ENCODE results near the gene AEN.
A peak's percentile ranks its signal among the peaks of the same experiment; 100 is the strongest.

The AEN gene

GRCh38 chr15:88590759-88591158 lies 30.4 kb upstream of the AEN start:
- H3K36me3 ChIP-seq (ENCODE audit: insufficient read depth, insufficient read length, low read length), result no peaks in the 10 kb centered on the region
- H3K9ac ChIP-seq (ENCODE audit: insufficient read length, low read depth), result no peak overlapping the region
- TF ChIP-seq ZNF274 (IDR thresholded peaks at IDR 0.05; ENCODE audit: low read depth, low read length) (no peak), SUZ12 (IDR thresholded peaks at IDR 0.05; ENCODE audit: extremely low read depth, insufficient read depth, insufficient read length) (no peak), YY1 (IDR thresholded peaks at IDR 0.05; ENCODE audit: insufficient read depth, insufficient read length) (no peak)
- no peak overlapping the region for H3K4me3 ChIP-seq (ENCODE audit: insufficient read length, low read depth)
- DNase-seq (ENCODE audit: low read depth, low spot score), result no peak
- H3K27me3 ChIP-seq (ENCODE audit: insufficient read depth, insufficient read length), result no peaks in the 10 kb centered on the region
- no peaks in the 10 kb centered on the region for H3K9me3 ChIP-seq (ENCODE audit: insufficient read depth, low read length)
- no peaks in the 10 kb centered on the region for H3K4me1 ChIP-seq (ENCODE audit: insufficient read depth, insufficient read length)

DNA sequence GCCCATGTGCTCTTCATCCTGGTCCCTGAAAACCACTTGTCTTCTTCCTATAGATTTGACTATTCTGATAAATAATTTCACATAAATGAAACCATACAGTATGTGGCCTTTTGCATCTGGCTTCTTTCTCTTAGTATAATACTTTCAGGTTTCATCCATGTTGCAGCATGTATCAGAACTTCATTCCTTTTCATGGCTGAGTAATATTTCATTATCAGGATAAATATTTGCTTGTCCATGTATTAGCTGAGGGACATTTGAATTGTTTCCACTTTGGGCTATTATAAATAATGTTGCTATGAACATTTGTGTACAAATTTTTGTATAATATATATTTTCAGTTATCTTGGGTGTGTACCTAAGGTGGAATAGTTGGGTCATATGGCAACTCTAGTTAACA lies 29.8 kb upstream of the AEN start:
- Histone ChIP-seq H3K36me3 (ENCODE audit: insufficient read depth, insufficient read length, low read length) (no peaks in the 10 kb centered on the region), H3K9ac (ENCODE audit: insufficient read length, low read depth) (no peak overlapping the region)

GRCh38 chr15:88603885-88604284 lies 17.3 kb upstream of the AEN start:
- Histone ChIP-seq H3K4me3 (ENCODE audit: insufficient read length, low read depth) (peak overlapping the region; percentile 36), H3K9me3 (ENCODE audit: insufficient read depth, low read length) (no peaks in the 10 kb centered on the region), H3K36me3 (ENCODE audit: insufficient read depth, insufficient read length, low read length) (no peaks in the 10 kb centered on the region), H3K27me3 (ENCODE audit: insufficient read depth, insufficient read length) (peaks cover 74% of the 10 kb centered on the region), H3K4me1 (ENCODE audit: insufficient read depth, insufficient read length) (peaks cover 19% of the 10 kb centered on the region), H3K9ac (ENCODE audit: insufficient read length, low read depth) (peak overlapping the region; percentile 24)
- TF ChIP-seq YY1 (IDR thresholded peaks at IDR 0.05; ENCODE audit: insufficient read depth, insufficient read length) (no peak), SUZ12 (IDR thresholded peaks at IDR 0.05; ENCODE audit: extremely low read depth, insufficient read depth, insufficient read length) (no peak), ZNF274 (IDR thresholded peaks at IDR 0.05; ENCODE audit: low read depth, low read length) (no peak)
- no peak for DNase-seq (ENCODE audit: low read depth, low spot score)

More for the DNA sequence above, 29.8 kb upstream of the AEN start:
- no peak for DNase-seq (ENCODE audit: low read depth, low spot score)
- H3K27me3 ChIP-seq (ENCODE audit: insufficient read depth, insufficient read length), result no peaks in the 10 kb centered on the region
- no peaks in the 10 kb centered on the region for H3K9me3 ChIP-seq (ENCODE audit: insufficient read depth, low read length)
- no peaks in the 10 kb centered on the region for H3K4me1 ChIP-seq (ENCODE audit: insufficient read depth, insufficient read length)
- no peak overlapping the region for H3K4me3 ChIP-seq (ENCODE audit: insufficient read length, low read depth)
- TF ChIP-seq YY1 (IDR thresholded peaks at IDR 0.05; ENCODE audit: insufficient read depth, insufficient read length) (no peak), ZNF274 (IDR thresholded peaks at IDR 0.05; ENCODE audit: low read depth, low read length) (no peak), SUZ12 (IDR thresholded peaks at IDR 0.05; ENCODE audit: extremely low read depth, insufficient read depth, insufficient read length) (no peak)

DNA sequence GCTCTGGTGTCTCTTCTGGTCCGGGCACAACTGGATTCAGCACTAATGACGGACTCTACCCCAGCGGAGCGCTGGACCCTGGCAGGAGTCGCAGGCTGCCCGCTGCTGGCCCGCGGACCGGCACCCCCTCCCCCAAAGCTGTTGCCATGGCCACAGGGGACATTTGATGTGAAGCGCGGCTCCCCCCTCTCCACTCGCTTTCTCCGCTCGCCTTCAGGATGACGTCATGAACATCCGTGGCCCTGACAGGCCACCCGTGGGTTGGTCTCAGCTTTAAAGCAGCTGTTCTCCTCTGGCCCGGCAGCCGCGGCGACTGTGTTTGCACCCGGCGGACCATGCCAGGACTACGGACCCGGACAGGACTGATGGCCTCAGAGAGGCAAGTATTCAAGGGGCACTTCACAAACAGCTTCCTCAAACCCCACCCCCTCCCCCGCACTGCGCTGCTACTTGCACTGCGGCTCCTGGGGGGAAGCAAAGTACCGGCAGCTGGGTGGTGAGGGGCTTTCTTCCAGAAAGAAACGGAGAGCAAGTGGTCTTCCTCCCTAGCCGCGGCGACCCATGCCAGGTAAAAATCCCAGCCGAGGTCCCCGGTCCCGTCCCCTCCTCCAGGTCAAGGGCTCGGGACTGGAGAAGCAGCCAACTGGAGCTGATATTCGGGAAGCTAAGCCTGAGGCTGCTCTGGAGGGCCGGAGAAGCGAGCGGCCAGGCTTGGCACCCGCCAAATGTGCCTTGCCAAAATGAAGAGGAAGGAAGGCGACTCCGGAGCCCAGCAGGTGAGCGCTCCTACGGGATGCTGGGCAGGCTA lies 16.6 kb upstream of the AEN start:
- Histone ChIP-seq H3K9me3 (ENCODE audit: insufficient read depth, low read length) (no peaks in the 10 kb centered on the region), H3K9ac (ENCODE audit: insufficient read length, low read depth) (peak overlapping the region; percentile 66), H3K36me3 (ENCODE audit: insufficient read depth, insufficient read length, low read length) (no peaks in the 10 kb centered on the region), H3K27me3 (ENCODE audit: insufficient read depth, insufficient read length) (peaks cover 80% of the 10 kb centered on the region), H3K4me3 (ENCODE audit: insufficient read length, low read depth) (peak overlapping the region; percentile 36), H3K4me1 (ENCODE audit: insufficient read depth, insufficient read length) (peaks cover 19% of the 10 kb centered on the region)
- TF ChIP-seq ZNF274 (IDR thresholded peaks at IDR 0.05; ENCODE audit: low read depth, low read length), result no peak
- TF ChIP-seq YY1 (IDR thresholded peaks at IDR 0.05; ENCODE audit: insufficient read depth, insufficient read length), result no peak
- TF ChIP-seq SUZ12 (IDR thresholded peaks at IDR 0.05; ENCODE audit: extremely low read depth, insufficient read depth, insufficient read length), result no peak
- no peak for DNase-seq (ENCODE audit: low read depth, low spot score)

GRCh38 chr15:88605189-88606069 lies 15.7 kb upstream of the AEN start:
- Histone ChIP-seq H3K9ac (ENCODE audit: insufficient read length, low read depth) (peak overlapping the region; percentile 66), H3K27me3 (ENCODE audit: insufficient read depth, insufficient read length) (peaks cover 84% of the 10 kb centered on the region), H3K4me3 (ENCODE audit: insufficient read length, low read depth) (peak overlapping the region; percentile 36), H3K9me3 (ENCODE audit: insufficient read depth, low read length) (no peaks in the 10 kb centered on the region), H3K4me1 (ENCODE audit: insufficient read depth, insufficient read length) (peaks cover 21% of the 10 kb centered on the region), H3K36me3 (ENCODE audit: insufficient read depth, insufficient read length, low read length) (no peaks in the 10 kb centered on the region)
- TF ChIP-seq SUZ12 (IDR thresholded peaks at IDR 0.05; ENCODE audit: extremely low read depth, insufficient read depth, insufficient read length), result peak; percentile 99
- TF ChIP-seq ZNF274 (IDR thresholded peaks at IDR 0.05; ENCODE audit: low read depth, low read length), result no peak
- peak; percentile 52 for DNase-seq (ENCODE audit: low read depth, low spot score)

DNA sequence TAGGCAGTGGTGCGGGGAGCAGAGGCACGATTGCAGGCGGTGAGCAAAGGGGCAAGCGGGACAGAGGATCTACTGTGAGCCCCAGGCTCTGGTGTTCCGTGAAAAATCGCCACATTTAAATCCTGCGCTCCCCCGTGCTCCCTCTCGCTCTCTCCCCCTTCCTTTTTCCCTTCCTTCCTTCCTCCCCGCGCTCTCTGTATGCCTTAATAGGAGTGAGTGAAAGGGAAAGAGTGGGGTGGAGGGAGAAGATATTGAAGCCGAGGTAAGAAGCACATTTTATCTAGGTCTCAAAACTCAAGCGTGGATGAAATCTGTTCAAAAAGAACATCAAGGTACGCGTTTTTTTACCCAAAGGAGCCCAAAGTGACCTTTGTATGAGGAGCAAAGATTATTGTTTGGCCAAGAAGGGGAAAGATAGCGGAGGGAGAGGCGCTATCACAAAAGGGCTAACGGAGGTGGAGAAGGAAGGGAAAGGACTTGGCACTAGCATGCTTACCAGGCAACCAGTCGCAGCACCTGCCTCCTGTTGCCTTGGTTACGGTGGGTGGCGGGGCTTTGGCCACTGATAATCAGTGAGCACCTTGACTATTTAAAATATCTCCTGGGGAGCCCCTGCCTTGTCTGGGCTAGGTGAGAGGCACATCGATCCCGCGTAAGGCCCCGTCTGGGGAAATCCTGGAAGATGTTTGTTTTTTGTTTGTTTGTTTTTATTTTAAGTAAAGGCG lies 14.9 kb upstream of the AEN start:
- TF ChIP-seq YY1 (IDR thresholded peaks at IDR 0.05; ENCODE audit: insufficient read depth, insufficient read length) (no peak), SUZ12 (IDR thresholded peaks at IDR 0.05; ENCODE audit: extremely low read depth, insufficient read depth, insufficient read length) (peak; percentile 45)
- no peaks in the 10 kb centered on the region for H3K36me3 ChIP-seq (ENCODE audit: insufficient read depth, insufficient read length, low read length)
- H3K9ac ChIP-seq (ENCODE audit: insufficient read length, low read depth), result peak overlapping the region; percentile 16
- H3K4me1 ChIP-seq (ENCODE audit: insufficient read depth, insufficient read length), result peaks cover 26% of the 10 kb centered on the region
- peaks cover 92% of the 10 kb centered on the region for H3K27me3 ChIP-seq (ENCODE audit: insufficient read depth, insufficient read length)
- DNase-seq (ENCODE audit: low read depth, low spot score), result no peak
- H3K9me3 ChIP-seq (ENCODE audit: insufficient read depth, low read length), result no peaks in the 10 kb centered on the region
- H3K4me3 ChIP-seq (ENCODE audit: insufficient read length, low read depth), result peak overlapping the region; percentile 36

Data from NT2/D1 (cell line).